SK-N-SH treated with all-trans-retinoic acid at 6 μM for 48 hours (cell line): ENCODE data around the gene RAD51AP1.

ENCODE experiments used
- ATAC-seq: fragments of 200-7000 bp; cut with Tn5 transposase; 3 replicates; pipeline ENCODE4 v1.9.1; 2020; ENCODE audit warnings: mild to moderate bottlenecking, moderate library complexity
- ARNTL ChIP-seq: fragments of 450-650 bp; formaldehyde crosslinking; IDR thresholded peaks from 2 replicates; pipeline ENCODE4 v1.5.0; 2020; ENCODE audit warnings: low read depth, mild to moderate bottlenecking, moderate library complexity, borderline replicate concordance
- BACH2 ChIP-seq: fragments of 250-450 bp; sonication (Bioruptor Pico); IDR thresholded peaks from 2 replicates; pipeline ENCODE4 v1.9.0; 2021; ENCODE audit warnings: mild to moderate bottlenecking, borderline replicate concordance
- CREB5 ChIP-seq: fragments of 250-450 bp; sonication (Bioruptor Pico); IDR thresholded peaks from 2 replicates; pipeline ENCODE4 v1.5.1; 2020; ENCODE audit warnings: low read depth, mild to moderate bottlenecking, moderate library complexity
- CSDC2 ChIP-seq: fragments of 250-450 bp; sonication (Bioruptor Pico); IDR thresholded peaks from 2 replicates; pipeline ENCODE4 v1.5.0; 2020; ENCODE audit warnings: mild to moderate bottlenecking, moderate library complexity
- GLIS3 ChIP-seq: fragments of 250-450 bp; sonication (Bioruptor Pico); IDR thresholded peaks from 2 replicates; pipeline ENCODE4 v1.5.0; 2020; ENCODE audit warnings: mild to moderate bottlenecking, moderate library complexity
- ISL1 ChIP-seq: fragments of 250-450 bp; sonication (Bioruptor Pico); IDR thresholded peaks from 2 replicates; pipeline ENCODE4 v2.1.2; 2022; ENCODE audit warnings: mild to moderate bottlenecking, moderate library complexity
- OSR1 ChIP-seq: fragments of 250-450 bp; sonication (Bioruptor Pico); IDR thresholded peaks from 2 replicates; pipeline ENCODE4 v1.8.0; 2022; ENCODE audit warnings: moderate library complexity, mild to moderate bottlenecking, inconsistent platforms
- PATZ1 ChIP-seq: fragments of 250-450 bp; sonication (Bioruptor Pico); IDR thresholded peaks from 2 replicates; pipeline ENCODE4 v1.8.0; 2020; ENCODE audit warnings: mild to moderate bottlenecking, moderate library complexity, borderline replicate concordance
- PPARA ChIP-seq: fragments of 250-450 bp; sonication (Bioruptor Pico); IDR thresholded peaks from 2 replicates; pipeline ENCODE4 v1.5.0; 2020; ENCODE audit warnings: mild to moderate bottlenecking, borderline replicate concordance
- RARB ChIP-seq: fragments of 250-450 bp; sonication (Bioruptor Pico); IDR thresholded peaks from 2 replicates; pipeline ENCODE4 v1.8.0; 2021; ENCODE audit warnings: mild to moderate bottlenecking, moderate library complexity
- SNAI2 ChIP-seq: fragments of 250-450 bp; sonication (Bioruptor Pico); IDR thresholded peaks from 2 replicates; pipeline ENCODE4 v1.5.0; 2020; ENCODE audit warnings: mild to moderate bottlenecking, moderate library complexity
- TCF4 ChIP-seq: fragments of 250-450 bp; sonication (Bioruptor Pico); IDR thresholded peaks from 2 replicates; pipeline ENCODE4 v1.8.0; 2021; ENCODE audit warnings: mild to moderate bottlenecking, moderate library complexity, borderline replicate concordance
- TOX ChIP-seq: fragments of 250-450 bp; sonication (Bioruptor Pico); IDR thresholded peaks from 2 replicates; pipeline ENCODE4 v1.8.0; 2021; ENCODE audit warnings: mild to moderate bottlenecking, moderate library complexity, borderline replicate concordance
- ZC3H10 ChIP-seq: fragments of 250-450 bp; sonication (Bioruptor Pico); IDR thresholded peaks from 2 replicates; pipeline ENCODE4 v1.5.1; 2021; ENCODE audit warnings: mild to moderate bottlenecking, moderate library complexity
- ZFP3 ChIP-seq: fragments of 250-450 bp; sonication (Bioruptor Pico); IDR thresholded peaks from 2 replicates; pipeline ENCODE4 v1.5.0; 2020; ENCODE audit warnings: mild to moderate bottlenecking, moderate library complexity
- ZFP30 ChIP-seq: fragments of 450-650 bp; formaldehyde crosslinking; IDR thresholded peaks from 2 replicates; pipeline ENCODE4 v1.5.0; 2022; ENCODE audit warnings: mild to moderate bottlenecking, moderate library complexity
- ZNF565 ChIP-seq: fragments of 450-650 bp; formaldehyde crosslinking; conservative IDR thresholded peaks from 2 replicates; pipeline ENCODE4 v1.5.0; 2020; ENCODE audit warnings: low read depth, mild to moderate bottlenecking, moderate library complexity
- ZNF70 ChIP-seq: fragments of 450-650 bp; formaldehyde crosslinking; IDR thresholded peaks from 2 replicates; pipeline ENCODE4 v1.5.0; 2020; ENCODE audit warnings: mild to moderate bottlenecking, moderate library complexity
- ZNF8 ChIP-seq: fragments of 450-650 bp; formaldehyde crosslinking; IDR thresholded peaks from 2 replicates; pipeline ENCODE4 v1.5.0; 2020; ENCODE audit warnings: mild to moderate bottlenecking, moderate library complexity
- TF ChIP-seq, protein P1 (sequence below): fragments of 250-450 bp; sonication (Bioruptor Pico); IDR thresholded peaks from 2 replicates; pipeline ENCODE4 v1.5.1; 2021; ENCODE audit warnings: mild to moderate bottlenecking, moderate library complexity
- TF ChIP-seq, protein P2 (sequence below): fragments of 250-450 bp; sonication (Bioruptor Pico); IDR thresholded peaks from 2 replicates; pipeline ENCODE4 v1.8.0; 2021; ENCODE audit warnings: low read depth, mild to moderate bottlenecking, moderate library complexity, borderline replicate concordance
- TF ChIP-seq, protein P3 (sequence below): fragments of 250-450 bp; sonication (Bioruptor Pico); IDR thresholded peaks from 2 replicates; pipeline ENCODE4 v1.5.0; 2020; ENCODE audit warnings: mild to moderate bottlenecking, moderate library complexity

The RAD51AP1 gene

DNA sequence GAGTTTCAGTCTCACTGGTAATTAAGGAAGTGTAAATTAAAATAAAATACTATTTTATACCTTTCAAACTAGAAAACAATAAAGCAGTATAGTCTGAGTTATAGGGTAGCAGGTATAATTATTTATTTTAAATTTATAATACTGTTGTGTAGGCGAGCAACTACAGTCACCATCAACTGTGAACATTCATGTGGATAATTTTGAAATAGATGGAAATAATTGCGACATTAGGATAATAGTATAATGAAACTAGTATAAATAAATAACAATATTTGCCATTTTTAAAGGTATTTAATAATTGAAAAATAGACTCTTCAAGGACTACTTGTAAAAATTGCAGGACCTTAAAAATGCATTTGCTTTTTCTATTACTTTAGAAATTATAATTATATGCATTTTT lies 19.5 kb downstream of the RAD51AP1 start:
- TF ChIP-seq OSR1: no peak
- TF ChIP-seq, all 23 proteins: peak for 0
- no peak for ATAC-seq

DNA sequence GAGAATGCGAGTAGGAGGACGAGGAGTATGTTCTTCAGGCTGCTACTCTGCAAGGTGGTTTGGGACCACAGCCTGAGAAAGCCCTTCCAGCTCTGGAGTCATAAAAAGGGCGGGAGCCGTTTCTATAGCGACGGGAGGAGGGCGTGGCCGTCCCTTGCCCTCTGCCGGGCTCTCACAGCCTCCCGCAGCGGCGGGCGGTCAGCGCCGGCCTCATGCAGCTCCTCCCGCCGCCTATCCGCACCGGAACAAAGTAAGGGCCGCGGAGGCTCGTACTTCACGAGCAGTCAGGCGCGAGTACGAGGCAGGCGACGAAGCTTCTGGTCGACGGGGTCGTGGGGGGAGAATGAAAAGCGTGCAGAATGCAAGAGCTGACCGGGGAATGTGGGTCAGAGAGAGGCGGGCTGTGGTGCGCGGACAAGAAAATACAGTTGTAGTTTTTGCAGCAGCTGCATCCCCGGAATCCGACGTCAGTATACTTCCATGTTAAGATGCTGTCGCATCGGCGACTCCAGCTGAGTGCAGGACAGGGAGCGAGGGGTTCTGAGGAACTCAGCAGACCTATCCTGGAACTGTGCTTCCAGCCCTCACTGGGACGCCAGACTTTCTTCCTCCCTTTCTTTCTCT lies 23.5 kb downstream of the RAD51AP1 start, which contains the start of gene DYRK4:
DYRK4 (plus strand) TSS at position 175 of the 624 bp plus-strand sequence; CDS start at position 213, 38 bp downstream.
- TF ChIP-seq ZNF565 (CRISPR knock-in tag) (no peak), ZNF8 (CRISPR knock-in tag) (no peak), TOX (CRISPR knock-in tag) (no peak), PPARA (CRISPR knock-in tag) (no peak), ZFP3 (CRISPR knock-in tag) (no peak)
- peak; percentile 90 for ATAC-seq

DNA sequence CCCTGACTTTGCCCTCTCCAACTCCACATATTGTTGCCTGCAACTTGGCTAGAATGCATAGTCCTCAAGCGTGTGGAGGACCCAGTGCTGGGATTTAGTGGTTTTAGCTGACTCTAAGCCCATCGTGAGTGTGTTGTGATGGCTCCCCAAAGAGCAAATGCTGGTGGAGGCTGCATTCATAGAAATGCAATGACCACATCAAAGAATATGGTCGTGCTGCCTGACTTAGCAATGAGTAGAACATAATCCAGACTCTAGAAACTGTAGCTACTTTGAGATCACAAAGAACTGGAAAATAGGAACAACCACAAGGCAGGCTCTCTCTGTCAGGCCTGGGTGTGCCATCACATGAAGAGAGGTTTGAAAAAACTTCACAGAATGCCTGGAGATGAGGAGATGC lies 24.6 kb downstream of the RAD51AP1 start:
- no peak for ATAC-seq
- no peak for TF ChIP-seq ZFP30 (CRISPR knock-in tag)
- TF ChIP-seq GLIS3 (CRISPR knock-in tag): no peak
- no peak for TF ChIP-seq CSDC2 (CRISPR knock-in tag)
- no peak for TF ChIP-seq ZC3H10 (CRISPR knock-in tag)
- TF ChIP-seq TCF4 (CRISPR knock-in tag): no peak
- TF ChIP-seq ISL1 (CRISPR knock-in tag): no peak
- TF ChIP-seq, all 23 proteins: peak for 0

GRCh38 chr12:4564818-4565217 lies 26.1 kb downstream of the RAD51AP1 start:
- TF ChIP-seq ZFP3 (CRISPR knock-in tag) (no peak), ZFP30 (CRISPR knock-in tag) (no peak), ARNTL (CRISPR knock-in tag) (no peak), SNAI2 (no peak), OSR1 (no peak), ISL1 (CRISPR knock-in tag) (no peak), ZNF565 (CRISPR knock-in tag) (no peak), TOX (CRISPR knock-in tag) (no peak), CSDC2 (CRISPR knock-in tag) (no peak), ZC3H10 (CRISPR knock-in tag) (no peak), ZNF70 (CRISPR knock-in tag) (no peak), PATZ1 (CRISPR knock-in tag) (no peak), RARB (CRISPR knock-in tag) (no peak)
- TF ChIP-seq, protein P1, sequence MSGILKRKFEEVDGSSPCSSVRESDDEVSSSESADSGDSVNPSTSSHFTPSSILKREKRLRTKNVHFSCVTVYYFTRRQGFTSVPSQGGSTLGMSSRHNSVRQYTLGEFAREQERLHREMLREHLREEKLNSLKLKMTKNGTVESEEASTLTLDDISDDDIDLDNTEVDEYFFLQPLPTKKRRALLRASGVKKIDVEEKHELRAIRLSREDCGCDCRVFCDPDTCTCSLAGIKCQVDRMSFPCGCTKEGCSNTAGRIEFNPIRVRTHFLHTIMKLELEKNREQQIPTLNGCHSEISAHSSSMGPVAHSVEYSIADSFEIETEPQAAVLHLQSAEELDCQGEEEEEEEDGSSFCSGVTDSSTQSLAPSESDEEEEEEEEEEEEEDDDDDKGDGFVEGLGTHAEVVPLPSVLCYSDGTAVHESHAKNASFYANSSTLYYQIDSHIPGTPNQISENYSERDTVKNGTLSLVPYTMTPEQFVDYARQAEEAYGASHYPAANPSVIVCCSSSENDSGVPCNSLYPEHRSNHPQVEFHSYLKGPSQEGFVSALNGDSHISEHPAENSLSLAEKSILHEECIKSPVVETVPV (CRISPR knock-in tag): no peak
- TF ChIP-seq, protein P2, sequence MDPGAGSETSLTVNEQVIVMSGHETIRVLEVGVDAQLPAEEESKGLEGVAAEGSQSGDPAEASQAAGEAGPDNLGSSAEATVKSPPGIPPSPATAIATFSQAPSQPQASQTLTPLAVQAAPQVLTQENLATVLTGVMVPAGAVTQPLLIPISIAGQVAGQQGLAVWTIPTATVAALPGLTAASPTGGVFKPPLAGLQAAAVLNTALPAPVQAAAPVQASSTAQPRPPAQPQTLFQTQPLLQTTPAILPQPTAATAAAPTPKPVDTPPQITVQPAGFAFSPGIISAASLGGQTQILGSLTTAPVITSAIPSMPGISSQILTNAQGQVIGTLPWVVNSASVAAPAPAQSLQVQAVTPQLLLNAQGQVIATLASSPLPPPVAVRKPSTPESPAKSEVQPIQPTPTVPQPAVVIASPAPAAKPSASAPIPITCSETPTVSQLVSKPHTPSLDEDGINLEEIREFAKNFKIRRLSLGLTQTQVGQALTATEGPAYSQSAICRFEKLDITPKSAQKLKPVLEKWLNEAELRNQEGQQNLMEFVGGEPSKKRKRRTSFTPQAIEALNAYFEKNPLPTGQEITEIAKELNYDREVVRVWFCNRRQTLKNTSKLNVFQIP (CRISPR knock-in tag): no peak
- no peak for ATAC-seq

GRCh38 chr12:4566474-4566873 lies 27.8 kb downstream of the RAD51AP1 start:
- no peak for ATAC-seq
- TF ChIP-seq ZFP3 (CRISPR knock-in tag) (no peak), CREB5 (CRISPR knock-in tag) (no peak), RARB (CRISPR knock-in tag) (no peak), ZNF565 (CRISPR knock-in tag) (no peak), BACH2 (CRISPR knock-in tag) (no peak), ZC3H10 (CRISPR knock-in tag) (no peak), ZNF70 (CRISPR knock-in tag) (no peak), CSDC2 (CRISPR knock-in tag) (no peak), TCF4 (CRISPR knock-in tag) (no peak), SNAI2 (no peak), OSR1 (no peak)
- TF ChIP-seq, protein P3, sequence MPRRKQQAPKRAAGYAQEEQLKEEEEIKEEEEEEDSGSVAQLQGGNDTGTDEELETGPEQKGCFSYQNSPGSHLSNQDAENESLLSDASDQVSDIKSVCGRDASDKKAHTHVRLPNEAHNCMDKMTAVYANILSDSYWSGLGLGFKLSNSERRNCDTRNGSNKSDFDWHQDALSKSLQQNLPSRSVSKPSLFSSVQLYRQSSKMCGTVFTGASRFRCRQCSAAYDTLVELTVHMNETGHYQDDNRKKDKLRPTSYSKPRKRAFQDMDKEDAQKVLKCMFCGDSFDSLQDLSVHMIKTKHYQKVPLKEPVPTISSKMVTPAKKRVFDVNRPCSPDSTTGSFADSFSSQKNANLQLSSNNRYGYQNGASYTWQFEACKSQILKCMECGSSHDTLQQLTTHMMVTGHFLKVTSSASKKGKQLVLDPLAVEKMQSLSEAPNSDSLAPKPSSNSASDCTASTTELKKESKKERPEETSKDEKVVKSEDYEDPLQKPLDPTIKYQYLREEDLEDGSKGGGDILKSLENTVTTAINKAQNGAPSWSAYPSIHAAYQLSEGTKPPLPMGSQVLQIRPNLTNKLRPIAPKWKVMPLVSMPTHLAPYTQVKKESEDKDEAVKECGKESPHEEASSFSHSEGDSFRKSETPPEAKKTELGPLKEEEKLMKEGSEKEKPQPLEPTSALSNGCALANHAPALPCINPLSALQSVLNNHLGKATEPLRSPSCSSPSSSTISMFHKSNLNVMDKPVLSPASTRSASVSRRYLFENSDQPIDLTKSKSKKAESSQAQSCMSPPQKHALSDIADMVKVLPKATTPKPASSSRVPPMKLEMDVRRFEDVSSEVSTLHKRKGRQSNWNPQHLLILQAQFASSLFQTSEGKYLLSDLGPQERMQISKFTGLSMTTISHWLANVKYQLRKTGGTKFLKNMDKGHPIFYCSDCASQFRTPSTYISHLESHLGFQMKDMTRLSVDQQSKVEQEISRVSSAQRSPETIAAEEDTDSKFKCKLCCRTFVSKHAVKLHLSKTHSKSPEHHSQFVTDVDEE (CRISPR knock-in tag): no peak
